OCI-M1 (cell line): ENCODE measurements around the gene TRIM22.
"Not testable (repeated sequence)": the region's sequence is repeated elsewhere in the genome, so short reads cannot be mapped to it uniquely, and the experiment has no call there.

Experiments used
- DNase-seq: peaks from one replicate; lab custom pipeline; 2025; lab: John Stamatoyannopoulos, UW

TRIM22 gene

GRCh38 chr11:5689551-5689983, at the start of gene TRIM22:
TRIM22 (plus strand) TSS chr11:5689790; CDS start chr11:5696233, 6,443 bp downstream.
- DNase-seq = peak; percentile 95

- DNase-seq = no peak
Observed at GRCh38 chr11:5639953-5640352, 49.6 kb upstream of the TRIM22 start.

DNA sequence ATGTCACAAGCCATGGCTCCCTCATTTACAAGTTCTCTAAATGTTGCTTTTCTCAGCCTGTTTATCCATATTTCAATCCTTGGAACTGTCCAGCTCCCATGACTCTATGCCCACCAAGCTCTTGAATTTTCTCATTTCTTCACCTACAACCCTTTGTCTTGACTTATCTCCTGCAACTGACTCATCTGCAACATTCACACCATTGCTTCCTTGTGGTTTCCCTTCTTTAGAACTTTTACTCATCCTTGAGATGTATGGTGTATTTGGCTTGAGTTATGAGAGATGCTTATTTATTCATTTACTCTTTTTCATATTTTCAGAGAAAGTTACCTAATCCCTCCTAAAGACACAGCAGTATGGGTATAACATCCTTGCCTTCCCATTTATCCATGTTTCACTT, 46.0 kb upstream of the TRIM22 start:
- no peak for DNase-seq

- DNase-seq = no peak
Observed at GRCh38 chr11:5646139-5646538, 43.5 kb upstream of the TRIM22 start.

DNA sequence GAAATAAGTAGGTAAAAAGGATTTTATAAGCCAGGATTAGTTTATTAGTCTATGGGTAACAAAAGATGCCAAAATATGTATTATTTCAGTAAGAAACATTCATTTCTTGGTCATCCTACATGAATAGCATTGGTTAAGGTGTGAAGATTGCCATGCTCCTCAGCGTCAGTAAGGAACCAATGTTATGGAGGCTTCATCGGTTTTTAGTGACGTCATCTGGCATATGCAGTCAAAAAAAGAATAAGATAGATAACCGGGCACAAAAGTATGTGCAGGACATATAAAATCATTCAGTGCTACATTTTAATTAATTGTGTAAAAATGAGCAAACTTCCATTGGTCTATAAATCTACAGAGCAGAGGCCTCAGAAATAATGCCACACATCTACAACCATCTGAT, 34.1 kb upstream of the TRIM22 start:
- no peak for DNase-seq

GRCh38 chr11:5656956-5657355, 32.6 kb upstream of the TRIM22 start:
- DNase-seq = not testable (repeated sequence)

DNA sequence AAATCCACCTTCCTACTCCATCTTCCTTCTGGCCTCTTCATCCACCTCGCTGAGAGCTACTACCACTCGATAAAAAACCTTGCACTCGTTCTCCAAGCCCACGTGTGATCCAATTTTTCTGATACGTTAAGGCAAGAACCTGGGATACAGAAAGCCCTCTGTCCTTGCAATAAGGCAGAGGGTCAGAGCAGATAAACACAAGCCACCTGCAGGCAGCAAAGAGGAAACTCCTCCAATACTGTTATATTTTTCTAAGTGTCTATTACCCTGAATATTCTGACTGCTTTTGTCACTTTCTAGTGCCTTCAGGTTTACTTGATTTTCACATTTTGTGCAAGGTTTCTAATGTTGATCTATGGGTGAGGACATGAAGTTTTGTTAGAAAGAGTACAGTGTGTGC, 31.3 kb upstream of the TRIM22 start:
- DNase-seq = no peak

DNA sequence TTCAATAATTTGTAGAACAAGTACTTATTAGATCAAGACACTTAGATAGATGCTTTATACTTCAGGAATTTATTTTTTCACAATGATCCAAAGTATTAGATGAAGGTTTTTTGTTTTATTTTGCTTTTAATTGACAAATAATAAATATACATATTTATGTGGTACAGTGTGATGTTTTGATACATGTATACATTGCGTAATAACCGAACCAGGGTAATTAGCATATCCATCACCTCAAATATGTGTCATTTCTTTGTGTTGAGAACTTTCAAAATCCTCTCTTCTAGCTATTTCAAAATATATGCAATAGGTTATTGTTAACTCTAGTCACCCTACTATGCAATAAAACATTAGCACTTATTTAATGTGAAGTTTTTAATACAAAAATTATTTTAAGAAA, 26.1 kb upstream of the TRIM22 start:
- no peak for DNase-seq

GRCh38 chr11:5665051-5665570, 24.5 kb upstream of the TRIM22 start:
- no peak for DNase-seq

DNA sequence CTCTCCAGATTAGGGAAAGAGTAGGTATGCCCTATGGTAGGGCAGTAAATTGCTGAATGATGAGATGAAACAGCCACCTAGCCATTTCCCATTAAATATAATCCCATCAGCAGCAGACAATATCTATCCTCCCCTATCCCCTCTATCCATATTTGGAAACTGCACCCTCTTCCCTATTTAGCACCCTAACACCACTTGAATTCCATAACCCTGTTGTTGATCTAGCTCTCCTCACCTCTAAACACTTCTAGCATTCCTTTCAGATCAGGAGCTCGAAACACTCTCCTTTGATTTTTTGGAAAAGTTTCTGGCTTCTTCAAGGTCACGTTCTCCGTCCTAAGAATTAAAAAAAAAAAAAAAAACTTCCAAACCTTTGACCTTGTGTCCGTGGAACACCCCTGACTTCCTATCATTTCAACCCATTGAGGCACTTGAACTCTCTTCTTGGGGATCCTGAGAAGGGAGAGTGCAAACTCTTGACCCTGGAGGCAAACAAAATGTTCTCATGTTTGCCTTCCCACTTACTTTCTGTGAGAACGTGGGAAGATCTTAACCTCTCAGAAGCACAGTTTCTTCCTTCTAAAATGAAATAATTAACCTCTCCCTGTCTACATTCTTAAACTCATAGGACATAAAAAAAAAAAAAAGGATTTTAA, 23.7 kb upstream of the TRIM22 start:
- DNase-seq = no peak

DNA sequence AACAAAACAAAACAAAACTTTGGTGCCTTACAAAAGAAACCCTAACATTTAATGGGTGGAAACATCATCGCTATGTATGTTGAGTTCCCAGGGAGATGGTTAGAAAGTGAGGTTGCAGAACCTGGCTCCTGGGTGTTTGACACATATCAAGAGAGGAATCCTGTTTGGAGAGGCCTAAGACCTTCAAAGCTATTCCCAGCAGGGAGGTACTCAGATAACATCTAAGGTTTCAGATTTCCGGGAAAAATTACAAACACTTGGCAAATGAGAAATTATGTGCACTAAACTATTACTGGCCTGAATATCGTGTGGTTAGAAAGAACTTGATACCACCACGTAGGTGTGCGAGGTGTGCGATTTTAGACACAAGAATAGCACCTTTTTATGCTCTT, 23.2 kb upstream of the TRIM22 start:
- DNase-seq = no peak

GRCh38 chr11:5671831-5672230, 17.8 kb upstream of the TRIM22 start:
- no peak for DNase-seq

- DNase-seq = no peak
Observed at GRCh38 chr11:5674391-5674790, 15.2 kb upstream of the TRIM22 start.

DNA sequence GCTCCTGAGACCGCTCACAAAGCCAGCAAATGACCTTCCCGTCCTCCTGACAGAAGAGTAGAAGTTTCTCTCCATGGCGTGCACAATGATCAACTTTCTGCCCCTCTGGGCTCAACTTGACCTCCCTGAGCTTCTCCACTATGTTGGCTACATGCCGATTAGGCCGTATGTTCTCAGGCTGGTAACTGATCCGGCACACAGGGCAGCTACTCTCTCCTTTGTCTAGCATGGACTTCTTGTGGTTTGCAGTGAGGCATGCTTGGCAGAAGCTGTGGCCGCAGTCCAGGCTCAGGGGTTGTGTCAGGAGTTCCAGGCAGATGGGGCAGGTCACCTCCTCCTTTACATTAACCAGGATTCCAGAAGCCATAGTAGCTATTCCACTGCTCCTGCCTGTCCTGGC, 9.8 kb upstream of the TRIM22 start:
- no peak for DNase-seq

DNA sequence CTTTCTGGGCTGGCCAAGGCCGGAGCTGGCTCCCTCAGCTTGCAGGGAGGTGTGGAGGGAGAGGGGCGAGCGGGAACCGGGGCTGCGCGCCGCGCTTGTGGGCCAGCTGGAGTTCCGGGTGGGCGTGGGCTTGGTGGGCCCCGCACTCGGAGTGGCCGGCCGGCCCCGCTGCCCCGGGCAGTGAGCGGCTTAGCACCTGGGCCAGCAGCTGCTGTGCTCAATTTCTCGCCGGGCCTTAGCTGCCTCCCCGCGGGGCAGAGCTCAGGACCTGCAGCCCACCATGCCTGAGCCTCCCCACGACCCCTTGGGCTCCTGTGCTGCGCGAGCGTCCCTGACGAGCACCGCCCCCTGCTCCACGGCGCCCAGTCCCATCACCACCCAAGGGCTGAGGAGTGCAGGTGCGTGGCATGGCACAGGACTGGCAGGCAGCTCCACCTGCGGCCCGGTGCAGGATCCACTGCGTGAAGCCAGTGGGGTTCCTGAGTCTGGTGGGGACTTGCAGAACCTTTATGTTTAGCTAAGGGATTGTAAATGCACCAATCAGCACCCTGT, 6.6 kb upstream of the TRIM22 start:
- DNase-seq = not testable (repeated sequence)

- DNase-seq = not testable (repeated sequence)
Observed at GRCh38 chr11:5683620-5684019, 6.0 kb upstream of the TRIM22 start.

DNA sequence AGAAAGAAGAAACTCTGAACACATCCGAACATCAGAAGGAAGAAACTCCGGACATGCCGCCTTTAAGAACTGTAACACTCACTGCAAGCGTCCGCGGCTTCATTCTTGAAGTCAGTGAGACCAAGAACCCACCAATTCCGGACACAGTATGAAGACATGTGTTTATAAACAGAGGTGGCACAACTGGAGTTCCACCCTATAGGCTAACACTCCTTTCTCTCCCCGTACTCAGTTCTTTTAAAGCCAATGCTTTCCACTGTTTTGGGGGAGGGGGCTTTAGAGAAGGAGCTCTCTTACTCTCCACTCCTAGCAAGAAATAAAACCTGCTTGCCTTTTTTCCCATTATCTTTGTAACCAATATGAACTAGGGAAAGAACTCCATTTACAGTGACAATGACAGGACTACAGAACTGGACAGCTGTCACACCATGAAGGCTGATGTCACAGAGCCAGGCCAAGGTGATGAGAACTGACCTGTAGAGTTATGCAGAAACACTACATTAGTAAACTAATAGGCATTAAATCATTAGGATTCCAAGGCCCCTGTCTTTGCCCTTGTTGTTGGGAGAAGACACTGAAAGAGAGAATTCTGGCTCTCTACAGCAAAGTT, 5.4 kb upstream of the TRIM22 start:
- DNase-seq = no peak

DNA sequence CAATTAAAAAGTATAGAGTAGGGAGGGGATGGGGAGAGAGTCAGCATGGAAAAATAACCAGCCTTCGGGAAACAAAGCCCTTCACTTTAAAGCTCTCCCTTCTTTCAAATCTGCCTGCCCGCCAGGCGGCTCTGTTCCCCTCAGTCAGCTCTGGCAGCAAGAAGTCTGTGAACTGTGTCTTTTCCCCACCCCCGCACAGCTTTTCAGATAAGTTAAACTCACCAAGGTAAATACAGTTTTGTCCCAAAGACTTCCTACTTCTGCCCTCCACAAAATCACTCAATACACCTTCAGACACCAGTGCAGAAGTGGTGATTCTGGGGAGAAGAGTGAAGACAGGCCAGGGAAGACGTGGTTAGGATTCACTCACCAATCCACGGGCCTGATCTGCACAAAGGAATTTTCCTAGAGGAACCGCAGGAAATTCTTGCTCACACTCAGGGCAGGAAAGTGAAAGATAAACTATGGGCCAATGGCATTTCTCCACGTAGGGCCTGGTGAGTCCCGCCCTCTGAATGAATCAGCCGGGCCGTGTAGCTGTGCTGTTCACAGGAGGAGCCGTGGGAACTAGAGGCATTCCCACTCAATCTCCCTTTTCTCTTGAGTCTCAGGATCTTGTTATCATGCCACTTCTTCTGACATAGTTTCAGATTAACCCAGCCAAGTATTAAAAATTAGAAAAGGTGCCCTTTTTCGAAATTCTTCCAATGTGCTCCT, 4.8 kb upstream of the TRIM22 start, which contains the start of gene TRIM5:
Gene TRIM5, minus strand, starts transcription at position 429 of the 717 bp plus-strand sequence. CDS start 4,897 bp downstream, outside the sequence.
- peak; percentile 96 for DNase-seq

DNA sequence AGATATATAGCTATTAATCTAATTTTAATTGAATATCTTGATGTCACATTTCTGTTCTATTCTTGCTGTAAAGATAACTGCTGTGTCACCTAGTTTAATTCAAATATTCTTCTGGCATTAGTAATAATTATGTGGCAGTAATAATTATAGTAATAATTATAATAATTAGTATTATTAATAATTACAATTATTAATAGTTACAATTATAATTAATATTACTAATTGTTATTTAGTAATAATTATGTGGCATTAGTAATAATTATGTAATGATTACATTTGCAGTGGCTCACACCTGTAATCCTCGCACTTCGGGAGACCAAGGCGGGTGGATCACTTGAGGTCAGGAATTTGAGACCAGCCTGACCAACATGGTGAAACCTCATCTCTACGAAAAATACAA, 3.2 kb upstream of the TRIM22 start:
- DNase-seq = no peak

DNA sequence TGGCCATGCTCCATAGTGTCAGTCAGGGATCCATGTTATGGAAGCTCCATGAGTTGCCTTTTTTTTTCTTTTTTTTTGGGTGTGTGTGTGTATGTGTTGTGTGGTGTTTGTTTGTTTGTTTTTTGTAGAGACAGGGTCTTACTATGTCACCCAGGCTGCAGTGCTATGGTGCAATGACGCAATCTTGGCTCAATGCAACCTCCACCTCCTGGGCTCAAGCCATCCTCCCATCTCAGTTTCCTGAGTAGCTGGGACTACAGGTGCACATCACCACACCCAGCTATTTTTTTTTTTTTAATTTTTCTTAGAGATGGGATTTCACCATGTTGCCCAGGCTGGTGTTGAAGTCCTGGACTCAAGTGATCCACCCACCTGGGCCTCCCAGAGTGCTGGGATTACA, 1.1 kb upstream of the TRIM22 start:
- DNase-seq = no peak

DNA sequence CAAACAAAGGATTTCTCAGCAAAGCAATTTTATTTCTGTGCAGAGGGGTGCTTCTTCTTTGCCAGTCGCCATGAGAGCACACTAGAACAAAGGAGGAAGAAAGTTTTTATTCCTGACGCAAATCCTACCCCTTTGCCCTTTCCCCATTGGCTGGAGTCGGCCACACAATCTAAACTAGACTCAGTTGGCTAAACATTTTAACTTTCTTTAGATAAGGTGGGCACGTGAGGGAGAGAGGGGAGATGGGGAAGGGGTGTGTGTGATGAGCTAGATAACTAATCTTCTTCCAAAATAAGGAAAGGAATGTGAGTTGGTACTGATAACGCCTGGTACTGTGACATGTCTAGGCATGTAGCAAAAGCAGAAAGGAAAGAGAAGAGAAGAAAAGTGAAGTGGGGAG, 626 bp downstream of the TRIM22 start:
- peak; percentile 86 for DNase-seq

GRCh38 chr11:5690736-5691135, 1.1 kb downstream of the TRIM22 start:
- DNase-seq = peak; percentile 86
